HepG2 (cell line): ENCODE results near the gene FKBP10.

Source experiments
- AKAP8 ChIP-seq: sonication (generic); formaldehyde crosslinking; IDR thresholded peaks from 2 replicates; pipeline ENCODE4 v1.5.1; 2020; ENCODE audit warnings: mild to moderate bottlenecking, missing genetic modification reagents
- ATF7-NPFF ChIP-seq: sonication (generic); formaldehyde crosslinking; IDR thresholded peaks from 2 replicates; pipeline ENCODE4 v1.8.1; 2023; ENCODE audit warnings: mild to moderate bottlenecking, low read depth, missing genetic modification reagents, moderate library complexity
- E2F5 ChIP-seq: sonication (generic); formaldehyde crosslinking; conservative IDR thresholded peaks from 2 replicates; pipeline ENCODE4 v1.4.0; 2020; ENCODE audit warnings: missing genetic modification reagents
- KLF9 ChIP-seq: IDR thresholded peaks from 2 replicates; pipeline ENCODE4 v1.6.1; 2016; ENCODE audit warnings: low read depth
- NCOA5 ChIP-seq: sonication (generic); formaldehyde crosslinking; IDR thresholded peaks from 2 replicates; pipeline ENCODE4 v1.4.0; 2020; ENCODE audit warnings: missing genetic modification reagents
- ZBTB33 ChIP-seq: sonication (generic); formaldehyde crosslinking; IDR thresholded peaks from 2 replicates; pipeline ENCODE4 v1.4.0; 2020; ENCODE audit warnings: missing genetic modification reagents

- no peak for TF ChIP-seq E2F5 (CRISPR knock-in tag)
- TF ChIP-seq NCOA5 (CRISPR knock-in tag): no peak
- TF ChIP-seq KLF9: no peak
- TF ChIP-seq ATF7-NPFF (CRISPR knock-in tag): no peak
- TF ChIP-seq AKAP8 (CRISPR knock-in tag): no peak
- no peak for TF ChIP-seq ZBTB33 (CRISPR knock-in tag)
Measured at GRCh38 chr17:41794540-41794975, 18.2 kb upstream of the FKBP10 start.
